Stimulated activated CD4-positive, alpha-beta T cell treated with anti-CD3 and anti-CD28 coated beads, TNF-alpha, amount 100 ng/mL, for 4 hours (primary cell): ENCODE data around the gene SORCS3.

Source experiments
- DNase-seq, 3 experiments: peaks; one replicate each; pipeline ENCODE4 v3.0.0-alpha.2; 2020; ENCODE audit warnings: low read depth in 3 of 3

The SORCS3 gene

GRCh38 chr10:105096316-105096715 is 455.2 kb downstream of the SORCS3 start:
- no peak for DNase-seq

- DNase-seq = no peak
Measured at GRCh38 chr10:105102977-105103376, 461.9 kb downstream of the SORCS3 start.

GRCh38 chr10:105104297-105104696 is 463.2 kb downstream of the SORCS3 start:
- no peak for DNase-seq

GRCh38 chr10:105109164-105109563 is 468.1 kb downstream of the SORCS3 start:
- no peak for DNase-seq

GRCh38 chr10:105112862-105113261 is 471.8 kb downstream of the SORCS3 start:
- no peak for DNase-seq

GRCh38 chr10:105113666-105114065 is 472.6 kb downstream of the SORCS3 start:
- no peak for DNase-seq

GRCh38 chr10:105121743-105122142 is 480.7 kb downstream of the SORCS3 start:
- no peak for DNase-seq

GRCh38 chr10:105128111-105128510 is 487.0 kb downstream of the SORCS3 start:
- no peak for DNase-seq

- no peak for DNase-seq
Measured at GRCh38 chr10:105138358-105138757, 497.3 kb downstream of the SORCS3 start.

- no peak for DNase-seq
Measured at GRCh38 chr10:105139363-105139896, 498.3 kb downstream of the SORCS3 start.

- no peak for DNase-seq
Measured at GRCh38 chr10:105140600-105140999, 499.5 kb downstream of the SORCS3 start.

GRCh38 chr10:105145711-105146110 is 504.6 kb downstream of the SORCS3 start:
- no peak for DNase-seq

GRCh38 chr10:105146436-105146835 is 505.3 kb downstream of the SORCS3 start:
- no peak for DNase-seq

GRCh38 chr10:105148456-105148855 is 507.4 kb downstream of the SORCS3 start:
- no peak for DNase-seq

- DNase-seq = no peak
Measured at GRCh38 chr10:105148921-105149320, 507.8 kb downstream of the SORCS3 start.

- no peak for DNase-seq
Measured at GRCh38 chr10:105149371-105149891, 508.3 kb downstream of the SORCS3 start.

GRCh38 chr10:105150259-105150880 is 509.3 kb downstream of the SORCS3 start:
- DNase-seq = no peak

- DNase-seq = no peak
Measured at GRCh38 chr10:105154736-105155135, 513.6 kb downstream of the SORCS3 start.

GRCh38 chr10:105159268-105159667 is 518.2 kb downstream of the SORCS3 start:
- DNase-seq = no peak

- no peak for DNase-seq
Measured at GRCh38 chr10:105161149-105161548, 520.1 kb downstream of the SORCS3 start.

GRCh38 chr10:105161767-105162166 is 520.7 kb downstream of the SORCS3 start:
- no peak for DNase-seq

- no peak for DNase-seq
Measured at GRCh38 chr10:105170521-105170920, 529.4 kb downstream of the SORCS3 start.

GRCh38 chr10:105171945-105172344 is 530.9 kb downstream of the SORCS3 start:
- DNase-seq = no peak

- DNase-seq = no peak
Measured at GRCh38 chr10:105181626-105182025, 540.5 kb downstream of the SORCS3 start.
